ENCODE measurements around the gene PKLR. TPM values are rescaled to one million over a fixed set of nuclear protein-coding genes. Genes with fewer than 3 reads are reported as not detected.

The PKLR gene
- total and polyA plus RNA-seq, 2 donors (not counting 3 experiments of a cell fraction or from before 2014, with no cell fraction given) = not detected

DNA sequence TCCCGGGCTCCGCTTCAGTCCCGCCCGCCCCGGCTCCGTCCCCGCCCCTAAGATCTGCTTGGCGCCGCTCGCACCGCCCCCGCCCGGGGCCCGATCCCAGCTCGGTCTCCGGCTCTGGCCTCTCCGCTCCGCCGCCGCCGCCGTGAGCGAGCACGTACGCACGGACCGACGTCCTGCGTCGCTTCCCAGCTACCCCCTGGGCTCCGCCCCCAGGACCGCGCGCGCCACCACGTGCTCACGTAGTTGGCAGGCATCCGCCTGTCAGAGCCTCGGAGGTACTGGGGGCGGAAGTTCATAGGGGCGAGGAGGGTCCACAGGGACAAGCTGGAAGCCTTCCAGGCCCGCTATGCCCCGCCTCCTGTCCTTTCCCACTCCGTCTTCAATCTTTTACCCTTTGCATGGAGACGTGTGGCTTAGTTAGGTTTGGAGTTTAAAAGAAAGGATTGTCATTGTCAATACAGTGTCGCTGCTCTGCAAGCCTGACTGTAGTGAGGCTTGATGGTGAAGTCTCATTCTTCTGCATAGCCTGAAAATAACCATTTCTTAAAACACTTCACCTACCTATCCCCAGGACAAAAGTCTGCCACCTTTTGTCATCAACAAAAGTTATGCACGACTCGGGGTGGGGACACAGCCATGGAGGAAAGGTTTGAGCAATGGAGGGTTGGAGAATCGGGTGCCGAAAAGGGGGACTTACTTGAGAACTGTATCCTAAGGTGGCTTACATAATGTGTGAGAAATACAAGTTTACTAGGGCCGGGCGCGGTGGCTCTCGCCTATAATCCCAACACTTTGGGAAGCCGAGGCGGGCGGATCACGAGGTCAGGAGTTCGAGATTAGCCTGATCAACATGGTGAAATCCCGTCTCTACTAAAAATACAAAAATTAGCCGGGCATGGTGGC lies 27.6 kb downstream of the PKLR start, which contains the start of gene CLK2:
TSS of gene CLK2 (minus strand) at position 162 of the 903 bp plus-strand sequence. CDS start 2,527 bp downstream, outside the sequence.
- ChIA-PET POLR2A (interaction anchor here (0.6 to 1.7 kb wide), 6 partner anchors 11 to 49 kb away, joined by 3 to 12 read pairs (median 4); partner anchors contain the start of genes RUSC1 and SCAMP3), CTCF (interaction anchor here (0.8 to 2.5 kb wide), 11 partner anchors 10 to 375 kb away, joined by 3 to 19 read pairs (median 4); partner anchors contain the start of genes FDPS, RUSC1 and SCAMP3)
- TF ChIP-seq JUN (IDR thresholded peaks at IDR 0.05; ENCODE audit: borderline replicate concordance, insufficient read depth, insufficient read length, low read depth) = no peak
- no peak for TF ChIP-seq GATA2 (IDR thresholded peaks at IDR 0.05; ENCODE audit: insufficient read depth, insufficient read length, low read depth, low read length)
- peak; percentile 75 for TF ChIP-seq POLR2AphosphoS5 (IDR thresholded peaks at IDR 0.05; ENCODE audit: insufficient read depth, low read depth, low read length)
- no peak for TF ChIP-seq FOS (IDR thresholded peaks at IDR 0.05; ENCODE audit: borderline replicate concordance, insufficient read depth, low read length)
- peak; percentile 22 for TF ChIP-seq MYC (IDR thresholded peaks at IDR 0.05; ENCODE audit: low read depth, low read length)
- TF ChIP-seq, protein P1, sequence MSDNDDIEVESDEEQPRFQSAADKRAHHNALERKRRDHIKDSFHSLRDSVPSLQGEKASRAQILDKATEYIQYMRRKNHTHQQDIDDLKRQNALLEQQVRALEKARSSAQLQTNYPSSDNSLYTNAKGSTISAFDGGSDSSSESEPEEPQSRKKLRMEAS (IDR thresholded peaks at IDR 0.05; ENCODE audit: insufficient read depth, insufficient read length) = peak; percentile 97
- no peak for TF ChIP-seq EZH2 (IDR thresholded peaks at IDR 0.05; ENCODE audit: borderline replicate concordance, low read depth, low read length, severe bottlenecking)
- peak; percentile 69 for TF ChIP-seq POLR2A (IDR thresholded peaks at IDR 0.05; ENCODE audit: low read depth, low read length)
- TF ChIP-seq, protein P2, sequence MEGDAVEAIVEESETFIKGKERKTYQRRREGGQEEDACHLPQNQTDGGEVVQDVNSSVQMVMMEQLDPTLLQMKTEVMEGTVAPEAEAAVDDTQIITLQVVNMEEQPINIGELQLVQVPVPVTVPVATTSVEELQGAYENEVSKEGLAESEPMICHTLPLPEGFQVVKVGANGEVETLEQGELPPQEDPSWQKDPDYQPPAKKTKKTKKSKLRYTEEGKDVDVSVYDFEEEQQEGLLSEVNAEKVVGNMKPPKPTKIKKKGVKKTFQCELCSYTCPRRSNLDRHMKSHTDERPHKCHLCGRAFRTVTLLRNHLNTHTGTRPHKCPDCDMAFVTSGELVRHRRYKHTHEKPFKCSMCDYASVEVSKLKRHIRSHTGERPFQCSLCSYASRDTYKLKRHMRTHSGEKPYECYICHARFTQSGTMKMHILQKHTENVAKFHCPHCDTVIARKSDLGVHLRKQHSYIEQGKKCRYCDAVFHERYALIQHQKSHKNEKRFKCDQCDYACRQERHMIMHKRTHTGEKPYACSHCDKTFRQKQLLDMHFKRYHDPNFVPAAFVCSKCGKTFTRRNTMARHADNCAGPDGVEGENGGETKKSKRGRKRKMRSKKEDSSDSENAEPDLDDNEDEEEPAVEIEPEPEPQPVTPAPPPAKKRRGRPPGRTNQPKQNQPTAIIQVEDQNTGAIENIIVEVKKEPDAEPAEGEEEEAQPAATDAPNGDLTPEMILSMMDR (IDR thresholded peaks at IDR 0.05; ENCODE audit: extremely low read depth in 1 of 2, insufficient read depth in 1 of 2, low read depth in 1 of 2, low read length in 2 of 2) = no peak
- Histone ChIP-seq H3K9ac (replicated peaks; ENCODE audit: extremely low read depth, insufficient read depth, low read length) (peak within 1 kb of the TSS; percentile 74), H3K27me3 (ENCODE audit: control insufficient read depth in 2 of 2, insufficient read depth in 2 of 2, low read length in 2 of 2) (peaks cover 0 to 2% of the 10 kb centered on the region in 2 experiments), H3K4me1 (ENCODE audit: control insufficient read depth, extremely low read depth, insufficient read depth, low read length) (peaks cover 20% of the 10 kb centered on the region), H3K27ac (ENCODE audit: insufficient read depth, low read depth, low read length) (peak within 1 kb of the TSS; percentile 11), H3K4me3 (replicated peaks in 1 of 3; ENCODE audit: insufficient read depth in 1 of 3, low read depth in 1 of 3, low read length in 3 of 3) (peak within 1 kb of the TSS; percentile 80 to 93 (median 86)), H3K9me3 (replicated peaks; ENCODE audit: control insufficient read depth, insufficient read depth, low read length) (no peaks in the 10 kb centered on the region), H3K9me1 (replicated peaks; ENCODE audit: control insufficient read depth, extremely low read depth, insufficient read depth, low read length) (no peaks in the 10 kb centered on the region), H4K20me1 (replicated peaks; ENCODE audit: control insufficient read depth, extremely low read depth, insufficient read depth, low read length) (no peaks in the 10 kb centered on the region), H2AFZ (ENCODE audit: low read depth, low read length) (peak within 1 kb of the TSS; percentile 37), H3K4me2 (ENCODE audit: insufficient read depth, low read length) (peak within 1 kb of the TSS; percentile 63), H3K36me3 (ENCODE audit: control insufficient read depth in 2 of 2, extremely low read depth in 1 of 2, insufficient read depth in 2 of 2, low read length in 2 of 2) (peaks cover 14 to 17% of the 10 kb centered on the region in 2 experiments), H3K79me2 (ENCODE audit: control insufficient read depth, insufficient read depth, low read length) (peaks cover 26% of the 10 kb centered on the region)
- no TSS peak for BruUV-seq (replicated peaks)
- FAIRE-seq (peak; percentile 99), DNase-seq (ENCODE audit: low read depth, low spot score) (peak; percentile 96)
- dilution Hi-C loops (cut with MboI; ENCODE audit: extremely low pct_ligation_motif_present, low sequenced_read_pairs) (no loop called here), intact Hi-C loops (cut with micrococcal nuclease) (loop anchor here (1.0 to 2.0 kb wide), 4 partner anchors 11 to 50 kb away; partner anchors contain the start of genes ENTREP3 and SCAMP3)
